ENCODE measurements around the gene IGFN1.

DNA sequence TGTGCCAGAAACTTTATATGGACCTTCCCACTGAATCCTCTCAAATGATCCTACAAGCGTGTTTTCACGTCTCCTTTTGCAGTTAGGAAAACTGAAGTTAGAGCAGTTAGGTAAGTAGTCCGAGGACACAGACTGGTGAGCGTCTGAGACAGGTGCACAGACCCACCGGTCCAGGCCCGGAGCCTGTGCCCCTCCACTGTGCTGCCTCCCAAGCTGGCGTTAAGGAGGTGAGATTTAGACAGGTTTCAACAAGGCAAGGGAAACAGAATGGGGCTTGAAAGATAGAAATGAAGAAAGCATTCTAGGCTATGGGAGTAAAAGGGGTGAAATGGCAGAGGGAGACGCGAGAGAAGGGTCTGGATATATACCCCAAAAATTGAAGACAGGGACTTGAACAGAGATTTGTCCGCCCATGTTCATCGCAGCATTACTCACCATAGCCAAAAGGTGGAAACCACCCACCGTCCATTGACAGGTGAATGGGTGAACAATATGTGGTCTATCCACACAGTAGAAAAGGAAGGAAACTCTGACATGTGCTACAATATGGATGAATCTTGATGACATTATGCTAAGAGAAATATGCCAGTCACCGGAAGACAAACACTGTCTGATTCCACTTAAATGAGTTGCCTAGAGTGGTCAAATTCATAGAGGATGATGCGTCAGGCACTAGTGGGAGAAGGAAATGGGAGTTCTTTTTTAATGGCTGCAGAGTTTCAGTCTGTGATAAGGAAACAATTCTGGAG, 77.0 kb downstream of the IGFN1 start:
- TF ChIP-seq, protein P1, sequence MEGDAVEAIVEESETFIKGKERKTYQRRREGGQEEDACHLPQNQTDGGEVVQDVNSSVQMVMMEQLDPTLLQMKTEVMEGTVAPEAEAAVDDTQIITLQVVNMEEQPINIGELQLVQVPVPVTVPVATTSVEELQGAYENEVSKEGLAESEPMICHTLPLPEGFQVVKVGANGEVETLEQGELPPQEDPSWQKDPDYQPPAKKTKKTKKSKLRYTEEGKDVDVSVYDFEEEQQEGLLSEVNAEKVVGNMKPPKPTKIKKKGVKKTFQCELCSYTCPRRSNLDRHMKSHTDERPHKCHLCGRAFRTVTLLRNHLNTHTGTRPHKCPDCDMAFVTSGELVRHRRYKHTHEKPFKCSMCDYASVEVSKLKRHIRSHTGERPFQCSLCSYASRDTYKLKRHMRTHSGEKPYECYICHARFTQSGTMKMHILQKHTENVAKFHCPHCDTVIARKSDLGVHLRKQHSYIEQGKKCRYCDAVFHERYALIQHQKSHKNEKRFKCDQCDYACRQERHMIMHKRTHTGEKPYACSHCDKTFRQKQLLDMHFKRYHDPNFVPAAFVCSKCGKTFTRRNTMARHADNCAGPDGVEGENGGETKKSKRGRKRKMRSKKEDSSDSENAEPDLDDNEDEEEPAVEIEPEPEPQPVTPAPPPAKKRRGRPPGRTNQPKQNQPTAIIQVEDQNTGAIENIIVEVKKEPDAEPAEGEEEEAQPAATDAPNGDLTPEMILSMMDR (IDR thresholded peaks at IDR 0.05), result no peak
- TF ChIP-seq POLR2A (IDR thresholded peaks at IDR 0.05), result no peak
